HCT116 (cell line): ENCODE measurements around the gene CASP7. TPM values are rescaled to one million over a fixed set of nuclear protein-coding genes. Genes with fewer than 3 reads are reported as not detected.

Experiments
- ATAC-seq: fragments of 200-7000 bp; cut with Tn5 transposase; 2 replicates; pipeline ENCODE4 v1.9.1; 2020; ENCODE audit warnings: mild to moderate bottlenecking, moderate library complexity
- BruUV-seq: library from RNA; stranded (reverse); fragments of 400-500 nt; replicated peaks from 2 replicates; lab custom pipeline; 2021; lab: Mats Ljungman, UMichigan
- CTCF ChIA-PET: fragments of 300-600 bp; sonication (Branson Sonifier 250); formaldehyde crosslinking; loops from one replicate; lab custom pipeline; 2021; ENCODE audit warnings: antibody characterized with exemption; lab: Charles Lee
- POLR2A ChIA-PET: fragments of 300-600, 350-600 bp; sonication (Branson Sonifier 250); formaldehyde crosslinking; loops from one replicate; lab custom pipeline; 2021; ENCODE audit warnings: antibody characterized with exemption; lab: Charles Lee
- RAD21 ChIA-PET, 2 experiments: fragments of 300-600 bp; sonication (Branson Sonifier 250); formaldehyde crosslinking; loops; one replicate each; lab custom pipeline; 2023; ENCODE audit warnings: low total read pairs in 2 of 2; ENCODE audit not compliant: uncharacterized antibody in 2 of 2, unreplicated experiment in 2 of 2, low non-redundant PET in 1 of 2; lab: Charles Lee
- DNase-seq: peaks from one replicate; pipeline ENCODE4 v3.0.0-alpha.2; 2010; ENCODE audit warnings: low read depth, low spot score
- H2AFZ ChIP-seq: fragments of 200-600 bp; shearing (Covaris generic), sonication (generic); 2 replicates; pipeline ENCODE4 v1.6.1; 2017; ENCODE audit warnings: low read depth, mixed run types, mixed read lengths, antibody characterized with exemption, low read length; ENCODE audit not compliant: poor library complexity, severe bottlenecking
- H3K27ac ChIP-seq: 2 replicates; pipeline ENCODE4 v1.5.1; 2012; ENCODE audit warnings: low read depth, low read length
- H3K27me3 ChIP-seq: fragments of 200-600 bp; sonication (generic); 2 replicates; pipeline ENCODE4 v1.6.1; 2016; ENCODE audit warnings: mixed run types, low read length, mixed read lengths; ENCODE audit not compliant: insufficient read depth
- H3K36me3 ChIP-seq, 2 experiments: fragments of 200-500 bp in 1 of 2; fragments of 200-600 bp in 1 of 2; sonication (Bioruptor generic) in 1 of 2; sonication (generic) in 1 of 2; 2 replicates each; pipeline versions ENCODE4 v1.5.1 to v1.6.1; 2014 to 2016; ENCODE audit warnings: low read length in 2 of 2, inconsistent platforms in 1 of 2, mixed read lengths in 1 of 2, mixed run types in 1 of 2; ENCODE audit not compliant: insufficient read depth in 2 of 2, control insufficient read depth in 1 of 2
- H3K4me1 ChIP-seq, 2 experiments: fragments of 200-600 bp in 1 of 2; sonication (generic) in 1 of 2; 2 replicates each; pipeline versions ENCODE4 v1.5.1 to v1.6.1; 2012 to 2017; ENCODE audit warnings: low read length in 2 of 2, inconsistent platforms in 1 of 2, mild to moderate bottlenecking in 1 of 2, mixed read lengths in 1 of 2, mixed run types in 1 of 2, moderate library complexity in 1 of 2; ENCODE audit not compliant: insufficient read depth in 2 of 2, control insufficient read depth in 1 of 2
- H3K4me2 ChIP-seq: fragments of 200-600 bp; sonication (generic); 2 replicates; pipeline ENCODE4 v1.6.1; 2017; ENCODE audit warnings: mixed run types, low read length, mixed read lengths
- H3K4me3 ChIP-seq, 2 experiments: fragments of 200-600 bp in 1 of 2; sonication (generic) in 1 of 2; replicated peaks in 1 of 2; 2 replicates each; pipeline ENCODE4 v1.5.1; 2011 to 2016; ENCODE audit warnings: low read length in 2 of 2, control low read depth in 1 of 2, low read depth in 1 of 2, mild to moderate bottlenecking in 1 of 2, mixed read lengths in 1 of 2, mixed run types in 1 of 2
- H3K79me2 ChIP-seq: fragments of 200-600 bp; sonication (generic); 2 replicates; pipeline ENCODE4 v1.6.1; 2017; ENCODE audit warnings: mild to moderate bottlenecking, mixed run types, low read length, moderate library complexity, mixed read lengths; ENCODE audit not compliant: insufficient read depth
- H3K9ac ChIP-seq: fragments of 200-600 bp; sonication (generic); 2 replicates; pipeline ENCODE4 v1.6.1; 2016; ENCODE audit warnings: low read length, mixed read lengths
- H3K9me2 ChIP-seq: fragments of 200-600 bp; sonication (generic), shearing (Covaris generic); 2 replicates; pipeline ENCODE4 v1.6.1; 2017; ENCODE audit warnings: mixed run types, mild to moderate bottlenecking, moderate library complexity; ENCODE audit not compliant: insufficient read depth
- H3K9me3 ChIP-seq, 2 experiments: fragments of 200-500 bp in 1 of 2; fragments of 200-600 bp in 1 of 2; sonication (Bioruptor generic) in 1 of 2; sonication (generic) in 1 of 2; 2 replicates each; pipeline ENCODE4 v1.6.1; 2014 to 2017; ENCODE audit warnings: low read length in 2 of 2, mixed read lengths in 2 of 2, inconsistent platforms in 1 of 2, low read depth in 1 of 2, mild to moderate bottlenecking in 1 of 2, mixed run types in 1 of 2, moderate library complexity in 1 of 2; ENCODE audit not compliant: control insufficient read depth in 1 of 2, insufficient read depth in 1 of 2
- H4K20me1 ChIP-seq: fragments of 200-600 bp; sonication (generic), shearing (Covaris generic); 2 replicates; pipeline ENCODE4 v1.6.1; 2017; ENCODE audit warnings: mixed run types, mild to moderate bottlenecking, moderate library complexity; ENCODE audit not compliant: insufficient read depth
- ATF3 ChIP-seq: IDR thresholded peaks from 2 replicates; pipeline ENCODE4 v1.6.1; 2012
- CBX3 ChIP-seq: IDR thresholded peaks from 2 replicates; pipeline ENCODE4 v1.6.1; 2012; ENCODE audit warnings: low read depth
- CTCF ChIP-seq, 3 experiments: fragments of 200-600 bp in 1 of 3; sonication (generic) in 1 of 3; IDR thresholded peaks in 2 of 3; conservative IDR thresholded peaks in 1 of 3; 2 replicates each; pipeline ENCODE4 v1.5.1; 2012 to 2017; ENCODE audit warnings: low read depth in 2 of 3, low read length in 2 of 3, antibody characterized with exemption in 1 of 3, borderline replicate concordance in 1 of 3, control low read depth in 1 of 3, mild to moderate bottlenecking in 1 of 3, mixed read lengths in 1 of 3, mixed run types in 1 of 3, moderate library complexity in 1 of 3; ENCODE audit not compliant: insufficient read depth in 1 of 3
- EGR1 ChIP-seq: IDR thresholded peaks from 2 replicates; pipeline ENCODE4 v1.6.1; 2012; ENCODE audit warnings: low read depth
- ELF1 ChIP-seq: IDR thresholded peaks from 2 replicates; pipeline ENCODE4 v1.6.1; 2012; ENCODE audit warnings: low read depth, borderline replicate concordance
- EZH2 ChIP-seq: fragments of 200-600 bp; sonication (generic); IDR thresholded peaks from 2 replicates; pipeline ENCODE4 v1.6.1; 2017; ENCODE audit warnings: antibody characterized with exemption, mixed run types
- EZH2phosphoT487 ChIP-seq: fragments of 200-600 bp; IDR thresholded peaks from 2 replicates; pipeline ENCODE4 v1.6.1; 2018; ENCODE audit warnings: antibody characterized with exemption, borderline replicate concordance
- JUND ChIP-seq: IDR thresholded peaks from 2 replicates; pipeline ENCODE4 v1.6.1; 2012
- MAX ChIP-seq: IDR thresholded peaks from 2 replicates; pipeline ENCODE4 v1.6.1; 2012
- POLR2A ChIP-seq: IDR thresholded peaks from 2 replicates; pipeline ENCODE4 v1.7.0; 2011; ENCODE audit warnings: borderline replicate concordance; ENCODE audit not compliant: insufficient read depth, insufficient read length; ENCODE audit errors: extremely low read depth
- POLR2AphosphoS5 ChIP-seq: IDR thresholded peaks from 2 replicates; pipeline ENCODE4 v1.6.1; 2011; ENCODE audit warnings: mild to moderate bottlenecking, low read depth, low read length, moderate library complexity
- REST ChIP-seq: IDR thresholded peaks from 2 replicates; pipeline ENCODE4 v1.6.1; 2012; ENCODE audit warnings: low read depth
- TCF7L2 ChIP-seq: IDR thresholded peaks from 2 replicates; pipeline ENCODE4 v1.7.0; 2011; ENCODE audit warnings: borderline replicate concordance, inconsistent platforms; ENCODE audit not compliant: insufficient read depth, insufficient read length; ENCODE audit errors: extremely low read depth
- YY1 ChIP-seq: IDR thresholded peaks from 2 replicates; pipeline ENCODE4 v1.6.1; 2011; ENCODE audit warnings: low read length, low read depth, moderate library complexity, mild to moderate bottlenecking; ENCODE audit not compliant: insufficient replicate concordance; ENCODE audit errors: extremely low read depth
- ZBTB33 ChIP-seq: IDR thresholded peaks from 2 replicates; pipeline ENCODE4 v1.6.1; 2011; ENCODE audit warnings: mild to moderate bottlenecking, low read length, moderate library complexity; ENCODE audit not compliant: insufficient replicate concordance; ENCODE audit errors: extremely low read depth
- ZFX ChIP-seq: fragments of 450-650 bp; IDR thresholded peaks from 2 replicates; pipeline ENCODE4 v1.6.1; 2017
- ZNF274 ChIP-seq: fragments of 200-500 bp; sonication (Bioruptor generic); IDR thresholded peaks from 2 replicates; pipeline ENCODE4 v1.6.1; 2014; ENCODE audit warnings: mild to moderate bottlenecking, low read depth, low read length, inconsistent platforms
- intact Hi-C: fragments of 100-400 bp; cut with micrococcal nuclease; formaldehyde crosslinking; loops from 2 replicates; pipeline ENCODE4 v1.10.0; 2022
- total RNA-seq: library from RNA; stranded (reverse); gene quantifications from one replicate; pipeline ENCODE4 v1.2.1, GENCODE V29; 2021; ENCODE audit not compliant: unreplicated experiment

Gene CASP7
- total RNA-seq, 1 experiment from 2014 or later = 30.5 TPM

GRCh38 chr10:113756940-113757543 lies 77.3 kb downstream of the CASP7 start (continued):
- TF ChIP-seq CTCF (IDR thresholded peaks at IDR 0.05 in 2 of 3, conservative IDR thresholded peaks at IDR 0.05 in 1 of 3; ENCODE audit: borderline replicate concordance in 1 of 3, insufficient read depth in 1 of 3, low read depth in 2 of 3, low read length in 2 of 3) = no peak
- no peak for TF ChIP-seq EZH2
- TF ChIP-seq TCF7L2 = no peak
- TF ChIP-seq EZH2phosphoT487 = no peak

GRCh38 chr10:113762083-113762482 lies 82.4 kb downstream of the CASP7 start:
- intact Hi-C loops = no loop called here
- Histone ChIP-seq H3K4me3 (no peak overlapping the region), H3K9ac (no peak overlapping the region), H3K4me2 (no peak overlapping the region), H3K4me1 (no peaks in the 10 kb centered on the region), H3K36me3 (no peaks in the 10 kb centered on the region), H3K9me3 (no peaks in the 10 kb centered on the region), H3K27ac (no peak overlapping the region), H3K79me2 (no peaks in the 10 kb centered on the region), H4K20me1 (no peaks in the 10 kb centered on the region), H3K9me2 (no peaks in the 10 kb centered on the region), H2AFZ (no peak overlapping the region), H3K27me3 (no peaks in the 10 kb centered on the region)
- CTCF ChIA-PET = no interaction called here
- BruUV-seq = no TSS peak
- ATAC-seq (no peak), DNase-seq (no peak)
- POLR2A ChIA-PET = no interaction called here
- RAD21 ChIA-PET = no interaction called here
- TF ChIP-seq EGR1 = no peak
- TF ChIP-seq MAX = no peak
- no peak for TF ChIP-seq ZFX
- no peak for TF ChIP-seq POLR2AphosphoS5
- no peak for TF ChIP-seq CBX3
- TF ChIP-seq JUND = no peak
- no peak for TF ChIP-seq ZBTB33
- TF ChIP-seq ATF3 = no peak
- TF ChIP-seq REST = no peak
- no peak for TF ChIP-seq YY1
- no peak for TF ChIP-seq ELF1
- no peak for TF ChIP-seq POLR2A
- TF ChIP-seq ZNF274 = no peak
